Uterus (tissue), 4 donors: ENCODE measurements around the gene GOLM1. TPM values are rescaled to one million over a fixed set of nuclear protein-coding genes. Genes with fewer than 3 reads are reported as not detected.

Source experiments
- DNase-seq, 2 donors: peaks; one replicate each; pipeline ENCODE4 v3.0.0-alpha.2; 2019 to 2020
- H3K27ac ChIP-seq, 2 donors: fragments of 200-600 bp; sonication (generic); 1 replicate in 1 of 2; 2 replicates in 1 of 2; pipeline ENCODE4 v1.5.1; 2016 to 2018
- H3K27me3 ChIP-seq, 2 donors: fragments of 200-600 bp; sonication (generic); one replicate each; pipeline ENCODE4 v1.5.1; 2018 to 2019; ENCODE audit warnings: control low read depth in 1 of 2
- H3K36me3 ChIP-seq, 2 donors: fragments of 200-600 bp; sonication (generic); one replicate each; pipeline ENCODE4 v1.5.1; 2019; ENCODE audit warnings: control low read depth in 1 of 2
- H3K4me1 ChIP-seq, 2 donors: fragments of 200-600 bp; sonication (generic); one replicate each; pipeline ENCODE4 v1.5.1; 2018 to 2019; ENCODE audit warnings: control low read depth in 1 of 2
- H3K4me3 ChIP-seq, 2 donors: fragments of 200-600 bp; sonication (generic); 1 replicate in 1 of 2; 2 replicates in 1 of 2; pipeline ENCODE4 v1.5.1; 2018 to 2019; ENCODE audit warnings: mild to moderate bottlenecking in 1 of 2
- H3K9me3 ChIP-seq, 2 donors: fragments of 200-600 bp; sonication (generic); one replicate each; pipeline ENCODE4 v1.5.1; 2019; ENCODE audit warnings: control low read depth in 1 of 2
- CTCF ChIP-seq, 4 experiments: fragments of 200-600 bp in 2 of 4; fragments of 450-650 bp in 2 of 4; sonication (generic) in 2 of 4; IDR thresholded peaks; one replicate each; pipeline ENCODE4 v1.5.1; 2016 to 2019; ENCODE audit warnings: antibody characterized with exemption in 4 of 4, mild to moderate bottlenecking in 2 of 4, moderate library complexity in 1 of 4
- POLR2A ChIP-seq, 2 donors: fragments of 450-650 bp; IDR thresholded peaks; one replicate each; pipeline ENCODE4 v1.6.1; 2016; ENCODE audit warnings: antibody characterized with exemption in 2 of 2, mild to moderate bottlenecking in 1 of 2, moderate library complexity in 1 of 2
- intact Hi-C: fragments of 100-400 bp; cut with DNase I; formaldehyde crosslinking; loops from one replicate; pipeline ENCODE4 v1.15.1; 2023; ENCODE audit warnings: low total_unique reads
- total RNA-seq, 4 donors: library from RNA; depleted of rRNA in 3 of 4; stranded (reverse); fragments of >200 nt in 3 of 4; gene quantifications; one replicate each; pipeline versions ENCODE4 v1.1.0 to v1.2.4, GENCODE V29; 2014 to 2023
- donor health status: DM: yes; HTN: yes; CAD: no.

The GOLM1 gene
- total RNA-seq, 4 donors from 2014 or later, result 11.3 to 85.4 (median 15.7) TPM

GRCh38 chr9:86021166-86021565, 78.2 kb downstream of the GOLM1 start:
- H3K27ac ChIP-seq, result no peak overlapping the region
- H3K36me3 ChIP-seq, result no peaks in the 10 kb centered on the region
- DNase-seq, result no peak
- TF ChIP-seq POLR2A (IDR thresholded peaks at IDR 0.05), result no peak
- TF ChIP-seq CTCF (IDR thresholded peaks at IDR 0.05), result no peak
- no peak overlapping the region for H3K4me3 ChIP-seq
- intact Hi-C loops, result no loop called here
- H3K4me1 ChIP-seq, result no peaks in the 10 kb centered on the region
- no peaks in the 10 kb centered on the region for H3K27me3 ChIP-seq
- no peaks in the 10 kb centered on the region for H3K9me3 ChIP-seq

- Histone ChIP-seq H3K27ac (no peak overlapping the region), H3K4me1 (no peaks in the 10 kb centered on the region), H3K36me3 (no peaks in the 10 kb centered on the region), H3K9me3 (no peaks in the 10 kb centered on the region), H3K27me3 (no peaks in the 10 kb centered on the region), H3K4me3 (no peak overlapping the region)
- intact Hi-C loops, result no loop called here
- no peak for DNase-seq
- TF ChIP-seq POLR2A (IDR thresholded peaks at IDR 0.05), result no peak
These were observed 78.6 kb downstream of the GOLM1 start for GRCh38 chr9:86020731-86021130.

GRCh38 chr9:86009133-86009532, 90.2 kb downstream of the GOLM1 start:
- no peak overlapping the region for H3K4me3 ChIP-seq
- no peak overlapping the region for H3K27ac ChIP-seq
- no peak for DNase-seq
- no peaks in the 10 kb centered on the region for H3K9me3 ChIP-seq
- no peaks in the 10 kb centered on the region for H3K4me1 ChIP-seq
- intact Hi-C loops, result no loop called here
- H3K27me3 ChIP-seq, result no peaks in the 10 kb centered on the region
- no peak for TF ChIP-seq POLR2A (IDR thresholded peaks at IDR 0.05)
- TF ChIP-seq CTCF (IDR thresholded peaks at IDR 0.05), result no peak
- no peaks in the 10 kb centered on the region for H3K36me3 ChIP-seq

- Histone ChIP-seq H3K36me3 (no peaks in the 10 kb centered on the region), H3K27ac (no peak overlapping the region), H3K4me1 (no peaks in the 10 kb centered on the region), H3K27me3 (no peaks in the 10 kb centered on the region), H3K9me3 (no peaks in the 10 kb centered on the region), H3K4me3 (no peak overlapping the region)
- TF ChIP-seq POLR2A (IDR thresholded peaks at IDR 0.05), result no peak
- TF ChIP-seq CTCF (IDR thresholded peaks at IDR 0.05), result no peak
- DNase-seq, result no peak
- intact Hi-C loops, result no loop called here
These were observed 94.0 kb downstream of the GOLM1 start for GRCh38 chr9:86005253-86005775.

- Histone ChIP-seq H3K9me3 (no peaks in the 10 kb centered on the region), H3K4me1 (no peaks in the 10 kb centered on the region), H3K27ac (no peak overlapping the region), H3K4me3 (no peak overlapping the region), H3K36me3 (no peaks in the 10 kb centered on the region), H3K27me3 (no peaks in the 10 kb centered on the region)
- intact Hi-C loops, result no loop called here
- no peak for DNase-seq
- no peak for TF ChIP-seq POLR2A (IDR thresholded peaks at IDR 0.05)
- TF ChIP-seq CTCF (IDR thresholded peaks at IDR 0.05), result no peak
These were observed 103.8 kb downstream of the GOLM1 start for GRCh38 chr9:85995599-85995998.

GRCh38 chr9:85995097-85995496, 104.3 kb downstream of the GOLM1 start:
- H3K9me3 ChIP-seq, result no peaks in the 10 kb centered on the region
- TF ChIP-seq CTCF (IDR thresholded peaks at IDR 0.05) (no peak), POLR2A (IDR thresholded peaks at IDR 0.05) (no peak)
- intact Hi-C loops, result no loop called here
- no peak overlapping the region for H3K27ac ChIP-seq
- no peaks in the 10 kb centered on the region for H3K27me3 ChIP-seq
- no peaks in the 10 kb centered on the region for H3K4me1 ChIP-seq
- no peak for DNase-seq
- no peaks in the 10 kb centered on the region for H3K36me3 ChIP-seq
- no peak overlapping the region for H3K4me3 ChIP-seq
